ENCODE results near the gene LCLAT1. TPM values are rescaled to one million over a fixed set of nuclear protein-coding genes. Genes with fewer than 3 reads are reported as not detected.

The LCLAT1 gene
- total RNA-seq, 1 donor from 2014 or later, result 29.0 TPM

- Mint-ChIP-seq H3K4me3 (no peak overlapping the region), H3K36me3 (no peaks in the 10 kb centered on the region), H3K27me3 (no peaks in the 10 kb centered on the region), H3K9me3 (peaks cover 2% of the 10 kb centered on the region), H3K27ac (no peak overlapping the region), H3K4me1 (ENCODE audit: unreplicated experiment) (peaks cover 6% of the 10 kb centered on the region)
- no peak for DNase-seq (ENCODE audit: extremely low spot score, unreplicated experiment)
- TF ChIP-seq, protein P1, sequence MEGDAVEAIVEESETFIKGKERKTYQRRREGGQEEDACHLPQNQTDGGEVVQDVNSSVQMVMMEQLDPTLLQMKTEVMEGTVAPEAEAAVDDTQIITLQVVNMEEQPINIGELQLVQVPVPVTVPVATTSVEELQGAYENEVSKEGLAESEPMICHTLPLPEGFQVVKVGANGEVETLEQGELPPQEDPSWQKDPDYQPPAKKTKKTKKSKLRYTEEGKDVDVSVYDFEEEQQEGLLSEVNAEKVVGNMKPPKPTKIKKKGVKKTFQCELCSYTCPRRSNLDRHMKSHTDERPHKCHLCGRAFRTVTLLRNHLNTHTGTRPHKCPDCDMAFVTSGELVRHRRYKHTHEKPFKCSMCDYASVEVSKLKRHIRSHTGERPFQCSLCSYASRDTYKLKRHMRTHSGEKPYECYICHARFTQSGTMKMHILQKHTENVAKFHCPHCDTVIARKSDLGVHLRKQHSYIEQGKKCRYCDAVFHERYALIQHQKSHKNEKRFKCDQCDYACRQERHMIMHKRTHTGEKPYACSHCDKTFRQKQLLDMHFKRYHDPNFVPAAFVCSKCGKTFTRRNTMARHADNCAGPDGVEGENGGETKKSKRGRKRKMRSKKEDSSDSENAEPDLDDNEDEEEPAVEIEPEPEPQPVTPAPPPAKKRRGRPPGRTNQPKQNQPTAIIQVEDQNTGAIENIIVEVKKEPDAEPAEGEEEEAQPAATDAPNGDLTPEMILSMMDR (conservative IDR thresholded peaks at IDR 0.05), result no peak
These were observed 230.2 kb downstream of the LCLAT1 start for GRCh38 chr2:30677231-30677630.

GRCh38 chr2:30677861-30678385 is 230.9 kb downstream of the LCLAT1 start:
- Mint-ChIP-seq H3K9me3 (no peaks in the 10 kb centered on the region), H3K4me1 (ENCODE audit: unreplicated experiment) (peaks cover 6% of the 10 kb centered on the region), H3K36me3 (no peaks in the 10 kb centered on the region), H3K27ac (no peak overlapping the region), H3K27me3 (no peaks in the 10 kb centered on the region), H3K4me3 (no peak overlapping the region)
- DNase-seq (ENCODE audit: extremely low spot score, unreplicated experiment), result peak; percentile 53
- TF ChIP-seq, protein P1 (conservative IDR thresholded peaks at IDR 0.05), result no peak

- H3K27ac Mint-ChIP-seq, result no peak overlapping the region
- DNase-seq (ENCODE audit: extremely low spot score, unreplicated experiment), result peak; percentile 50
- H3K4me1 Mint-ChIP-seq (ENCODE audit: unreplicated experiment), result peaks cover 6% of the 10 kb centered on the region
- no peaks in the 10 kb centered on the region for H3K27me3 Mint-ChIP-seq
- no peak overlapping the region for H3K4me3 Mint-ChIP-seq
- TF ChIP-seq, protein P1 (conservative IDR thresholded peaks at IDR 0.05), result no peak
- H3K36me3 Mint-ChIP-seq, result no peaks in the 10 kb centered on the region
- no peaks in the 10 kb centered on the region for H3K9me3 Mint-ChIP-seq
These were observed 231.5 kb downstream of the LCLAT1 start for GRCh38 chr2:30678410-30679137.

GRCh38 chr2:30679426-30680088 is 232.5 kb downstream of the LCLAT1 start:
- Mint-ChIP-seq H3K9me3 (peaks cover 2% of the 10 kb centered on the region), H3K27me3 (peaks cover 2% of the 10 kb centered on the region), H3K4me1 (ENCODE audit: unreplicated experiment) (peaks cover 6% of the 10 kb centered on the region), H3K36me3 (no peaks in the 10 kb centered on the region), H3K4me3 (no peak overlapping the region), H3K27ac (no peak overlapping the region)
- TF ChIP-seq, protein P1 (conservative IDR thresholded peaks at IDR 0.05), result no peak
- peak; percentile 49 for DNase-seq (ENCODE audit: extremely low spot score, unreplicated experiment)

GRCh38 chr2:30680121-30680520 is 233.1 kb downstream of the LCLAT1 start:
- H3K9me3 Mint-ChIP-seq, result peaks cover 3% of the 10 kb centered on the region
- DNase-seq (ENCODE audit: extremely low spot score, unreplicated experiment), result no peak
- TF ChIP-seq, protein P1 (conservative IDR thresholded peaks at IDR 0.05), result no peak
- no peak overlapping the region for H3K4me3 Mint-ChIP-seq
- no peaks in the 10 kb centered on the region for H3K36me3 Mint-ChIP-seq
- peaks cover 6% of the 10 kb centered on the region for H3K4me1 Mint-ChIP-seq (ENCODE audit: unreplicated experiment)
- H3K27ac Mint-ChIP-seq, result no peak overlapping the region
- peaks cover 3% of the 10 kb centered on the region for H3K27me3 Mint-ChIP-seq

Measured in type B pancreatic cell (in vitro differentiated cells).